Sciatic nerve (tissue), 2 donors: Measurements from ENCODE around the gene RHOT1. TPM values are rescaled to one million over a fixed set of nuclear protein-coding genes. Genes with fewer than 3 reads are reported as not detected.

Experiments
- ATAC-seq: fragments of 200-7000 bp; cut with Tn5 transposase; one replicate; pipeline ENCODE4 v1.9.1; 2020; ENCODE audit warnings: mild to moderate bottlenecking, moderate library complexity
- DNase-seq: peaks from one replicate; pipeline ENCODE4 v3.0.0-alpha.2; 2020; ENCODE audit warnings: low spot score
- intact Hi-C: fragments of 100-400 bp; cut with DNase I; formaldehyde crosslinking; loops from one replicate; pipeline ENCODE4 v1.14.2; 2022
- total RNA-seq: library from RNA; stranded (reverse); fragmentation: NEBNext Ultra II Directional; extraction: Animal tissue kit (Norgen Biotek cat#: 25700); gene quantifications from one replicate; pipeline ENCODE4 v1.2.1, GENCODE V29; 2021
- donor health status: DM: no; HTN: no; CAD: no.
- donor health status: DM: no; HTN: no; CAD: no.

The RHOT1 gene
- total RNA-seq, 1 donor from 2014 or later: 50.4 TPM

DNA sequence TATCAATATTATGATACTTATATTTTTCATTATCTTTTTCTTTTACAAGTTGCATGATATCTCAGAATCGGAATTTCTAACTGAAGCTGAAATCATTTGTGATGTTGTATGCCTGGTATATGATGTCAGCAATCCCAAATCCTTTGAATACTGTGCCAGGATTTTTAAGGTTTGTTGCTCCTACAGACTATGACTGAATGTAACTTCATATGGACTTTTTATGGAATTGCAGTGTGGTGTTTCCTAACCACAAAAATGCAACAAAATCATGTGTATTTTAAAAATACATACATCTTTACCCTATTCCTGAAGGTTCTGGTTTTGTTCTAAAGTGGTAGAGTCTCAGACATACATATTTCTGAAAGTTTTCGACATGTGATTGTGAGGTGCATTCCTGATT, 64.6 kb downstream of the RHOT1 start:
- intact Hi-C loops: no loop called here
- DNase-seq (no peak), ATAC-seq (no peak)

DNA sequence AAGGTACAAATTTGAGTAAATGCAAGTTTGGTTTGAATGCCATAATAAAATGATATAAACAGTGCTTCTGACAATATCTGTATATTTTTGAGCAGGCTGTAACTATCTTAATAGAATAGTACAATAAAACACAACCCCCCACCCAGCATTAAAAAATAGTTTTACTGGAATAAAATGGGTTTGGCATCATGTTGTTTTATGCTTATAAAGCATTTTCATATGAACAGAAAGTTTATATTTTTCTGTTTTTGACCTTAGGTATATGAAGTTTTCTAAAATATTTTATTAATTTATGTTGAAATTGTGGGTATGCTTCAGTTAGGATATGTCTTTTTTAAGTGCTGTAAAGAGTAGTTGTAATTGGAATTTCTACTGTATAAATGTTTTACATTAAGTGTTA, 66.1 kb downstream of the RHOT1 start:
- intact Hi-C loops: no loop called here
- ATAC-seq (no peak), DNase-seq (no peak)

DNA sequence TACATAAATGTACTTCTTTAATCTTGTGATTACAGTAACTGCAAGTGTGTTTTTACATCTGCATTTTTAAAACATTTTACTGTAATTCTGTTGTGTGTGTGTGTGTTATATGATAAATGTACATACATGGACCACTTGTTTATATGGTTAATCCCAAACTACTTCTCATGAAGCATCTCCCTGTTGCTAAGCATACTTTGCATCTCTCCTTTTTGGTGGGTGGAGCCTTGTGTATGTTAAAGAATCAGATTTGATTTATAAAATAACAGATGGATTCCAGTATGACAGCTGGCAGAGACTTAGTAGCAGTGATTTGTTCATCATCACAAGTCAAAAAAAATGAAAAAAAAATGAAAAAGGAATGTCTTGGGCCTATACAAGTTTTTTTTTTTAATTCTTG, 67.3 kb downstream of the RHOT1 start:
- DNase-seq: no peak
- intact Hi-C loops: no loop called here
- no peak for ATAC-seq

DNA sequence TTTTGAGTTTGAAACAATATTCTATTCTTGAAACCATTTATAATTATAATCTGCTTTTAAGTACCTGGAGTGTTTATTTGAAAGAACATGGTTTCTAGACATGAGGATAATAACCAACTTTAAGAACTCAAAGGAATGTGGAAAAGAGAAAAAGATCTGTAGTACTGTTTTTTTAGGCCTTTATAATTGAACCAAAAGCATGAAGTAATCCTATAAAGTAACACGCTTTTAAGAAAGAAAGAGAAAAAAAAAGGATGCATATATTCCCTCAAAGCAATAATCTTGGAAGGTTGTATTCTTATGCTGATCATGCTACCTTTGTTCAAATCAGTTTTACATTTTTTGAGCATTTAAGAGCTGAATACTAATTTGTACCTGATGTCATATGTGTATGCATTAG, 69.4 kb downstream of the RHOT1 start:
- DNase-seq: no peak
- intact Hi-C loops: no loop called here
- no peak for ATAC-seq

DNA sequence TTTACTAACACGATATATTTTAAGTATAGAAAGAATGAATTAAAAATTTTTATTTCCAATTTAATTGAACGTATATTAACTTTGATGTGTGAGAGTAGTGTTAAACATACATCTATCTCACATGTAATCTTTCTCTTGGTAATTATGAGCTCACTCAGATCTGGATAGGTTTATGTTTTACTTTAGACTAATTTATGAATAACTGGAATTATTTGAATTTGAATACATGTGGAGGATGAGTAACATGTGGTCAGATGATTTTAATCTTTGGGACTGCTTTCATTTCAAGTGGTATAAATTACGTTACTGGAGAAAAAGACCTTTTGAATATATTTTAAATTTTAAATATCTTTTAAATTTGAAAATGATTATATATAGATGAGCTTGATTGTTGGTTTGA, 73.4 kb downstream of the RHOT1 start:
- no peak for DNase-seq
- intact Hi-C loops: no loop called here
- ATAC-seq: no peak

DNA sequence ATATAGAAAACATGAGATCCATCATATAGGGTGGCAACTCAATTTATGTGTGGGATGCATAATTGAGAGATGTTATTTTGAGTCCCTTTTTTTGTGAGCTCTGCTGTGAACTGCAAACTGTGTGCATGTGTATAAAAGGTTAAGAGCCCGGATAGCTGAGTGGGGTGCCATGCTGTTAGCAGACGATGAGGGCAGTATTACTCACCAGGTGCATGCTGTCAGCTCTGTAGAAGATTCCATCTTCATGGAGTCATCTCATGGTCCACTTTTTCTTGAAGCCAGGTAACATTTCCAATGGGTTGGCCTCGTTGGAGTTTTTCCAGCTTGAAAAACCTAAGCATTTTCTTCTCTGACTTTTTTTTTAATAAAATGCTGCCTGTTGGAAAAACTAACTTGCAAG, 80.3 kb downstream of the RHOT1 start:
- DNase-seq (no peak), ATAC-seq (no peak)
- intact Hi-C loops: no loop called here

DNA sequence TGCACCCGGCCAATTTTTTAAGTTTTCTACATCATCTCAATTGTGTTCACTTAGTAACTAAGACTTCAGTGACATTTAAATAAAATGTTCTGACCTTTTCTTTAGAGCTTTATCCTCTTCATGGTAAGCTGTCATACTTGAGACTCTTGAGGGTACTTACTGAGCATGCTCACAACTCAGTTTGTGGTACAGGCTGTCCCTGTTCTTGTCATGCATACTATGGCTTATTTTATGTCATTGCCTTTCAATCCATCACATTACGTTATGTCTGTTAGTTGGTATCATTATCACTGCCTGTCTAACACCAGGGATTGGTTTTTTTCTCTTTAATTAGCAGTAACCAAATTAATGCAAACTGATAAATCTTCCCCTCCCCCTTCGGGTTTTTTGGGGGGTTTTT, 81.4 kb downstream of the RHOT1 start:
- intact Hi-C loops: no loop called here
- no peak for ATAC-seq
- DNase-seq: no peak

DNA sequence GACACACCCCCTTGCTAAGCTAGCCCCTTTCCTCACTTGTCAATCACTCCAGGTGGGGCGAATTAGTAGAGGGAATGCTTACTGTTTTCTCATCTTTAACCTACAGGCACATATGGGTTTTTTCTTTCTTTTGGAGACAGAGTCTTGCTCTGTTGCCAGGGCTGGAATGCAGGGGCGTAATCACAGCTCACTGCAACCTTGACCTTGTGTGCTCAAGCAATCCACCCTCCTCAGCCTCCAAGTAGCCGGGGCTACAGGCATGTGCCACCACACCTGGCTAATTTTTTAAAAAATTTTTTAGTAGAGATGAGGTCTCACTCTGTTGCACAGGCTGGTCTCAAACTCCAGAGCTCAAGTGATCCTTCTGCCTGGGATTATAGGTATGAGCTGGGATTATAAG, 84.6 kb downstream of the RHOT1 start:
- no peak for ATAC-seq
- intact Hi-C loops: no loop called here

DNA sequence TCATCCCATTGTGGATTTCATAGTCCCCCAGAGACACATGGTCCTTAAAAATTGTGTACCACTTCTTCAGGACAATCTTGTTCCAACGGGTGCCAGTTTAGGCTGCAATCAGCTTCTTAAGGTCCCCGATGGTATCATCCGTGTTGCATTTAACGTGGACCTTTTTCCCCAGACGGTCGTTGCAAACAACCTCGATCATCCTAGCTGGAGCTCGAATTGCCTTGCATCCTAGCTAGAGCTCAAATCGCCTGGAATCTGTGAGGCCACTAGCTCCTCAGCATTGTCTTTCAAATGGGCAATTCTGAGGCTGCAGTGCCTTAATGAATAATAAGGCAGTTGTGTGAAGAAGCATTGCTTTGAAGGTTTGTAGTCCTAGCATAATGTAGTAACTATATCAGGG, 85.6 kb downstream of the RHOT1 start:
- intact Hi-C loops: no loop called here
- DNase-seq (no peak), ATAC-seq (no peak)

More for the DNA sequence above, 84.6 kb downstream of the RHOT1 start:
- DNase-seq: no peak

DNA sequence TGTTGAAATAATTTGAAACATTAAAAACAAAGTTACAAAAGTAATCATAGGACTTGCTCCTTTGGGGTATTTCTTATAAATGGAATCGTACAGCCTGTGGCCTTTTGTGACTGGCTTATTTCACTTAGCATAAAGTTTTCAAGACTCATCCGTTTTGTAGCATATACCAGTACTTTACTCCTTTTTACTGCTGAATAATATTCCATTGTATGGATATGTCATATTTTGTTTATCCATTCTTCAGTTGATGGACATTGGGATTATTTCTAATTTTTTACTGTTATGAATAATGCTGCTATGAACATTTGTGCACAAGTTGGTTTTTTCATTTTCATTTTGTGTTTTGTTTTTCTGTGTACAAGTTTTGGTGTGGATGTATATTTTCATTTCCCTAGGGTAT, 93.3 kb downstream of the RHOT1 start:
- intact Hi-C loops: no loop called here
- no peak for DNase-seq
- ATAC-seq: no peak

DNA sequence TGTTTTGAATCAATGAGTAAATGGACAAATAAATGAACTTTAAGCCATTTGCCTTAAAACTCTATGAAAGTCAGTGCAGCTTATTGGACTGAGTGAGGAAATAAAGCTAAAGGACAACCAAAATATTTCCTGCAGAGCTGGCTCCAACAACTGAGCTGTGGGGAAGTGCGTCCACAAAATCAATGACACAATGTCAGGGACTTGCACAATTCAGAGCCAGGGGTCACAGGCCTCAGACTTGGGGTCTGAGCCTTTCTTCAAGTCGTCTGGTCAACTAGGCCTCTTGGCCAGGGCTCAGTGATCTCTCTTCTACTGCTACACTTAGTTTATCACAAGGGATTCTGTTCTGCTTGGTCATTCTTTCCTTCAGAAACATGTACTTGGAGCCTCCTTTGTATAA, 97.2 kb downstream of the RHOT1 start:
- ATAC-seq: no peak
- no peak for DNase-seq
- intact Hi-C loops: no loop called here

DNA sequence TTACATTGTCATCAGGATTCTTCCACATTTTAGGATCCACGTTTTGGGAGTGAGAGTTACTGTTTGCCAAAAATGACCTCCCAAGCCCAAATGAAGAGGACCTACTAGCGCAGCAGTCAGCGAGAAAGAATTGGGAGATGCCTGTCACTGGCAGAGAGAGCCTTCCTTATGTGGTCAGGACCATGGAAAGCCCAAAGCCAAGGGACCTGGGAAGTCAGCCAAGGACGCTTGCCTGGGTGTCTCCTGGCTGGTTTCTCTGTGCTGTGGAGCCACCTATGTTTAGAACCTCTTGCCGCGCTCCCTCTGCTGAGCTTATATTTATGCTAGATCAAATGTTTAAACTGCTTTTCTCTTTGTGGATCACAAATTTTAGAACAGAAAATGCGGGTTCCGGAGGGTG, 98.4 kb downstream of the RHOT1 start:
- DNase-seq (peak; percentile 40), ATAC-seq (no peak)
- intact Hi-C loops: no loop called here

DNA sequence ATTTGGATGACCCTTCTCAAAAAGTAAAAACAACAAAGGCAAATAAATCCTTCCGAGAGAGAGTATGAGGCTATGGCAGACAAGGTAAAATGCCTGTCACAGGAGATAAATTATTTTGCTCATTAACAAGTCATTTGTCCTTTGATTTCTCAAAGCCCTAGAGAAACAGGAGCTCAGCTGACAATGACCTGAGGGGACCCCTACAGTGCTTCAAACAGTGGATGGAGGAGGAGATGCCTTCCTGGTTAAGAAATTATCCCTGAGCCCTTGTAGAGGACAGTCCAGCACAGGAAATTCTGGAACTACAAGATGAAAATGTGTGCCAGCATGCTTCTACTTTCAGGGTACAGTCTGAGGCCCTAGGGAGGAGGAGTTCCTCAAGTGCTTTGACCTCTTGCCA, 99.3 kb downstream of the RHOT1 start:
- DNase-seq (no peak), ATAC-seq (no peak)
- intact Hi-C loops: no loop called here

DNA sequence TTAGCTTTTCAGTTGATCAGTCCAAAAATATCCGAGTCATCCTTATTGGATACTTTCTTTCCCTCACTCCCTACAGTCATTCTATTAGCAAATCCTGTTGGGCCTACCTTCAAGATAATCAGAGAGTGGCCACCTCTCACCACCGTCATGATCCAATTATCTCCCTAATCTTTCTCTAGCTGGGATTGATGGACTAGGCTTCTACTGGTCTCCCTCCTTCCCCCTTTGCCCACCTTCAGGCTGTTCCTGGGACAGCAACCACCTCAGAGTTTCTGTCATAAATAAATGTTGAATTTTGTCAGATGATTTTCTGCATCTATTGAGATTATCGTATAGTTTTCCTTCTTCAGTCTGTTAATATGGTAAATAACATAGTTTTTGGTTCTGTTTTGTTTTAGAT, 107.2 kb downstream of the RHOT1 start:
- DNase-seq: no peak

DNA sequence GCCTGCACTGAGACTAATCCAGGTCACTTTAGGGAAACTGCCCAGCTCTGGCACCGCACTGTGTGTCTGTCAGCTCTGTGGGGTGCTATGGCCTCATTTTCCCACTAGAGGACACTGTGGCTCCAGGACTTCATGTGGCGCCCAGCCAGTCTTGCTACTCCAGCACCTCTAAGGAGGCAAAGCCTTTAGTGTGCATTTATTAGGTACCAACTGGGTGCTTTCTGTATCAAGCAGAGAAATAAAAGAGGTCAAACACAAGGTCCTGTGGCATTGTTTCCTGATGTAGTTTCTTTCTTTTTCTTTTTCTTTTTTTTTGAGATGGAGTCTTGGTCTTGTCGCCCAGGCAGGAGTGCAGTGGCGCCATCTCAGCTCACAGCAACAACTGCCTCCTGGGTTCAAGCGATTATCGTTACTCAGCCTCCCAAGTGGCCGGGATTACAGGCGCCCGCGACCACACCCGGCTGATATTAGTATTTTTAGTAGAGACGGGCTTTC, 110.9 kb downstream of the RHOT1 start:
- intact Hi-C loops: no loop called here
- peak; percentile 93 for ATAC-seq
- DNase-seq: peak; percentile 85

More for the DNA sequence above, 107.2 kb downstream of the RHOT1 start:
- ATAC-seq: no peak
- intact Hi-C loops: no loop called here

DNA sequence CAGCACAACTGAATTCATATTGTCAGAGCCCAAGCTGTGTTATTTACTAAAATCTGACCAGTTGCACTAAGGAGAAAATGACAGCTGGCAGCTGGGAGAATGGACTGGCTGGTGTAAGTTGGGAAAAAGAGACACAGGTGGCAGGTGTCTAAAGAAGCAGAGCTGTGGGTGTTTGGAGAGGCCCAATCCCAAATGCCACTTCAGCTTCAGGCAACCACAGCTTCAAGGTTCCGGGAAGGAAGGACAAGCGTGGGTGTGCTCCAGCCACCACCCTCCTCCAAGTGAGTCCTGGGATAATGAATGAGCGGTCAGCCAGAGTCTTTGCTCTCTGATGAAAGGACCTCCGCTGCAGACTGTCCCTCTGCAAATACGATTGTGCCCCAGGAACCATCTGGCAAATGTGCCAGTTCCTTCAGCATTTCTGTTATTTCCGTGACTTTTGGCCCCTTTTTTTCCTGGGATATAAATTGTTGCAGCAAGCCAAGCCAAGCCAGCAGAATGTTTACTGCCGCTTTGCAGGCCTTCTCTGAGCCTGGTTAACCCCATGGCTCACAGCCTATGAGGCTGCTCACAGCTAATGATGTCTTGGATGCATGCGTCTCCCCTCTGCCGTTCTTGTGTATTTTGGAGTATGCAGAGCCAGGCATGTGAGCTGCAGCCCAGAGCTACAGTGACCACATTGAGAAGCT, 113.9 kb downstream of the RHOT1 start:
- DNase-seq (no peak), ATAC-seq (peak; percentile 23)
- intact Hi-C loops: no loop called here

DNA sequence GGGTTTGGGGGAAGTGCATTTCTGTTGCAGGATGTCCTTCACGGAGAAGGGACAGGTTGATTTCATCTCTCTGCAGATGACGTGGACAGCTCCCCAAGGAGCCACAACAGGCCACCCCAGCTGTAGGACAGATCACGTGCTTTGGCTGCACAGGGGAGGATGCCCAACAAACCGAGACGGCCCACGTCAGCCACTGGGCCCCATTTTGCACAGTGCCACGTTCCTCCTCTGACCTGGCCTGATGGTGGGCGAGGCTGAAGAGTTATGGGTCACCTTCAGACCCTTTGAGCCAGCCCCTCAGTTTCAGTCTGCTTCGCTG, 114.4 kb downstream of the RHOT1 start:
- DNase-seq (no peak), ATAC-seq (no peak)
- intact Hi-C loops: no loop called here

DNA sequence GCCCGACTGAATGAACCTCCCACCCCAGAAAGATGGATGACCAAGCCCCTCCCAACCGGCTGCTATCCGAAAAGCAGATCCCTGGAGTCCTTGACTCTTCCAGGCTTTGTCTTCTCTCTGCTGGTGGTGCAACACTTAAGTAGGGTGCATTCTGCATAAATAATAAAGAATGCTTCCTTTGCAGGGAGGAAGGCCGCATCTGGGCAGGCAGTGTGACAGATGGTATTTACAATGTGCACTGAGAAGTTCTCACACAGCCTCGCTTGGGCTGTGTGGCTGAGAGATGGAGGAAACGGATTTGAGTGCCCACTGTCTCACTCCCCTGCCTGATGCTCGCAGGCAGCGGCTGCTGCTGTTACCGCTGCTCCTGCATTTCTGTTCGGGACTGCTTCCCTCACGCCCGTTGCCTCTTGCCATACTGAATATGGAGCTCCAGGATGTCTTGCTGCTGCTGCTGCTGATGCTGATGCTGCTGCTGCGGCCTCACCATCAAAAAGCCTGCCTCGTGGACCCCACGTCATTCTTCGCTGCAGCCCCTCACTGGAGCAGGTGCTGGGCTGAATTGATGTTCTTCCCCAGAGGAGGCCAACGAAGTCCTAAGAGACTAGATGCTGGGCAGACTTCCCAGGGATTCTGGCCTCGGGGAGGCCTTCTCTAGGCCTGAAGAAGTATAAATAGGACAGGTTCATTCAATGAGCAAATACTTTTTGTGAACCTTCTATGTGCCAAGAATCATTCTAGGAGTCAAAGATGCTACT, 116.3 kb downstream of the RHOT1 start:
- DNase-seq (no peak), ATAC-seq (no peak)
- intact Hi-C loops: no loop called here

DNA sequence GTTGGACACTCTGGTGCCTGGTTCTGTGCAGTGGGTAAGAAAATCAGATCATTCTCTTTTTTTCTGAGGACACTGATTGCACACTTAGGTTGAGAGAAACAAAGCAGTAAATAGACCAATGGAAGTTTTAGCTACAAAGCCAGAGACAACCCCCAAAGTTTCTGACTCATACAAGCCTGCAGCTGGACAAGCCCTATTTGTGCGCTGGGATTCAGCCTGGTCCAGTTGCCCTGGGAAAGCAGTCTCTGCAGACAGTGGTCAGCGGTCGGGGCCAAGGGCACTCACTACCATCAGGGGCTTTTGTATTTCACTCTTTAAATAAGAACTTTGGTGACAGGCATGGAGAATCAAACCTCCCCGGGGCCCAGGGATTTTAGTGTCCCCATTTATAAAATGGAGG, 117.3 kb downstream of the RHOT1 start:
- intact Hi-C loops: no loop called here
- no peak for ATAC-seq
- DNase-seq: no peak

DNA sequence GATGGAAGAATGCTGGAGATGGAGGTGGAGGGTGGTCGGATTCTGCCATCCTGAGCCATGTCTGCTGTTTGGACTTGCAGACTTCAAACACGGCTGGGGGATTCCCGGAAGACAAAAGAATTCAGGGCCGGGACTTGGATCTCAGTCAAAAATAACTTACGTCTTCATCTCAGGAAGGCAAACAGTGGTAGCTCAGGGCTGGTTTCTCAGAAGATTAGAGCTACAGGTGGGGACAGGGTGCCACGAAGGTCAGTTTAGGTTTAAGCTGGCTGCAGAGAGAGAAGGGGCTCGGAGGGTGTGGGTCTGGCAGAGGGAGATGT, 119.1 kb downstream of the RHOT1 start:
- DNase-seq (no peak), ATAC-seq (no peak)
- intact Hi-C loops: no loop called here

DNA sequence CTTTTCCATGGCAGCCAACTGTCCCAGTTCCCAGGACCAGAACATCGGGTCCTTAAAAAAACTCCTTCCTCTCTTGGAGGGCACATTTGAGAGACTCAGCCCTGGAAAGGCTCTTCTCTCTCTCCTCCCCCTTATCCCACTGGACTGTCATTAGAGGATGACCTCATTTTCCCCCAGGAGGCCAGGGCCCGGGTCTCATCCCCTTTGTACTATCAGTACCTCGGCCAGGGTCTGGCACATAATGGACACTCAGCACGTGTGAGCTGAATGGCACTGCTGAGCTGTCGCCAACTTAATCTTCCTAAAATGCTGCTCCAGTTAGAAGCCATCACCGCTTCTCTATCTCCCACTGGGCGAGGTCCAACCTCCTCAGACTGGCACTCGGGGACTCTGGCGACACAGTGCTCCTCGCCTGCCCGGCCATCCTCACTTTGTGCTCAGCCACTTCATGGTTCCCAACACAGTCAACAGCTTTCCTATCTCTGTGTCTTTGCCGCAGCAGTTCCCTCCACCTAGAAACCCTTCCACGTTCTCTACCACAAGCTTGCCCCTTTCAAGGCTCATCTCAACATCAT, 119.7 kb downstream of the RHOT1 start:
- ATAC-seq (no peak), DNase-seq (no peak)
- intact Hi-C loops: no loop called here
